Hepatic stellate cell (primary cell): Measurements from ENCODE around the gene UBE3B.
"Not testable (repeated sequence)": the region's sequence is repeated elsewhere in the genome, so short reads cannot be mapped to it uniquely, and the experiment has no call there.

Experiments
- DNase-seq: peaks from one replicate; pipeline ENCODE4 v3.0.0; 2011; ENCODE audit warnings: low spot score

Gene UBE3B

GRCh38 chr12:109450980-109451379 is 26.5 kb upstream of the UBE3B start:
- DNase-seq: no peak

GRCh38 chr12:109451400-109451799 is 26.0 kb upstream of the UBE3B start:
- DNase-seq: no peak

GRCh38 chr12:109452489-109452888 is 24.9 kb upstream of the UBE3B start:
- no peak for DNase-seq

DNA sequence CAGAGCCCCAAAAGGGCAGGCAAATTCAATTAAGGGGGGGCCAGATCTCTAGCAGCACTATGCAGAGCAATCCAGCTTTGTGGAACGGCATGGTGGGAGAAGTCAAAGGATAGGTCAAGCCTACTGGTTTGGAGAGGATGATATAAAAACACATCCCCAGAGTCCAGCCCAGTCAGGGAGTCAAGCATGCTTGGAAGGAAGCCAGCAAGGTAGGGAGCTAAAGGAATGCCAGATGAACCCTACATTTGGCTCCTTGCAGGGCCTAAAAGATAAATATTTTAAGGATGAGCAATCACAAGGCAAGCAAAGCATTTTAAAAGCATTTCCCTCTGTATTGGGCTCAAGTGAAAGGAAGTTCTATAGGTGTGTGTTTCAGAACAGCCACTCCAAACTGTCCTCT is 21.7 kb upstream of the UBE3B start:
- no peak for DNase-seq

DNA sequence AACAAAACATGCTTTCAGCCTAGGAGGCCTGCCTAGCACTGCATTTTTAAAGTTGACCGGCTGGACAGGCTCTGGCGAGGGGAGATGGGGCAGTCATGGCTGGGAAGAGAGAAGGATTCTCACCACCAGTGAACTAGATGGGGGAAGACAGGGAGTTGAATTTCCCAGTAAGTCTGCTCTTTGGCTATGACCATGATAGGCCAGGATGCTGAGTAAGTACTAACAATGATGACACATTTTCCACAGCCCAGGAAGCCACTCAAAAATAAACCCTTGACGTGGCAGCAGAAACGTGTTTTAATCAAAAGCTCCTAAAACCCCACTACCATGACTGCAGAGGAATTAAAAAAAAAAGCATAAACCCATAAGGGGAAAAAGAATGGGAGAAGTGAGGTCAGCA is 19.3 kb upstream of the UBE3B start:
- peak; percentile 72 for DNase-seq

DNA sequence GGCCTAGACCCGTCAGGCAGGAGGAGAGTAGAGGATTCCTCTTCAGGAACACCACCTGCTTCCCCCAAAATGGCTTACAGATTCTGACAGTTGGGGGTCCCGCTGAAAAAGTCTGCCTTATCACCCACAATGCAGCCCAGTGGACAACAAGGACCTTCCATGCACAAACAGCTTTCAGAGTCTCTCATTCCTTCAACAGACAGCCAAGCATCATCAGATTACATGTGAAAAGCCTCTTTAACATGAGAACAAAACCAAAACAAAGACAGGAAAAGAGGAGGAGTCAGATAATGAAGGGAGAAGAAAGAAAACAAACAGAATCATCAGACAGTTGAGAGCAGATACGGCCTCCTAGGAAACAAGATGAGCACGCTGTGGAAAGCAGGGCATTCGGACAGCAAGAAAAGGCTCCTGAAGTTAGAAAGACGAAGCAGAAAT is 18.6 kb upstream of the UBE3B start:
- DNase-seq: no peak

DNA sequence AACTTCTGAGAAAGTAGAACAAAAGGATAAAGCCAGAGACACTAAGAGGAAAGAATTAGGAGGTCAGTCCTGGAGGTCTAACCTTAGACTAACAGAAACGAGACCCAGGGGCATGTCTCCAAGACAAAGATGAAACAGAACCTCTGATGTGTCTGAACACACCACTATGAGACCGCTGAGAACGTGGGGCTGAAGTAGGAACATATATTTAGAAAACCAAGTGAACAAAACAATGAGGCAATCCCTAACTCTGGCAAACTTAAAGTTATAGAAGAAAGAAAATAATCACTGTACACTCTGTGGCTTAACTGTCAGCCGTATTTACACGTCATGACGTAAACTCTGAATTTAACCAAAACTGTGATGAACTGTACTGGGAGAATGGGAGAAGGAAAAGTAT is 18.2 kb upstream of the UBE3B start:
- no peak for DNase-seq

GRCh38 chr12:109460538-109460937 is 16.9 kb upstream of the UBE3B start:
- no peak for DNase-seq

DNA sequence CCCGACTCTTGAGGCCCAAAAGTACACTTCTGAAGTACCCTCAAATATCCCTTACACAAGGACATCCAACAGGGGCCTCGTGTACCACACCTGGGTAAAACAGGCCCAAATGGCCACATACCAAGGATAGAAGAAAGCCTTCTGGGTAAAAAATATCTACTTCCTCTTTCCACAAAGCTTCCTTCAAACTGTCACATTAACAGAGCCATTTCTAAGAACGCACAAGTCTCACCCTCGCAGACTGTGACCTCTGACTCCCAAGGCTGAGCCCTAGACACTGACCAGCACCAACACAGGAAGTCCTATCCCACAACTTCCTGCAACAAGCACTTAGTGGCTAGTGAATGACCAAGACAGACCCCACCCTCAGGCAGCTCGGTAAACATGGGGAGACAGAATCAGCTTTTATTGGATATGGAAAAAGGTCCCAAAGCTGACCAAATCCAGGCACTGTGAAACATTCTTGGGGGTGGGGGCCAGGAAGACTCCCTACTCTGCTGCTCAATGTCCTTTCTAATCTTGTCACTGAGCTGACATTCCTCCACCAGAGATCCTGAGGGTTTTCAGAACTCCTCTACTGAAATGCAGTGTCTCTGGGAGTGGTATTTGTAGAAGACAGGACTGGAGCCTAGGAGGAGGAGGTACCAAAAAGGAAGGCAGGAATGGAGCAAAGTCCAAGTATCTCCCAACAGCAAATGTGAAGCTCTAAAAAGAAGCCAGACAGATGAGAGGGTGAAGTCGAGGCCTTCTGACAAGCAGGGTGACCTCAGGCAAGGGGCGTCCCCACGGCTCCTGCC is 16.2 kb upstream of the UBE3B start:
- DNase-seq: peak; percentile 64

DNA sequence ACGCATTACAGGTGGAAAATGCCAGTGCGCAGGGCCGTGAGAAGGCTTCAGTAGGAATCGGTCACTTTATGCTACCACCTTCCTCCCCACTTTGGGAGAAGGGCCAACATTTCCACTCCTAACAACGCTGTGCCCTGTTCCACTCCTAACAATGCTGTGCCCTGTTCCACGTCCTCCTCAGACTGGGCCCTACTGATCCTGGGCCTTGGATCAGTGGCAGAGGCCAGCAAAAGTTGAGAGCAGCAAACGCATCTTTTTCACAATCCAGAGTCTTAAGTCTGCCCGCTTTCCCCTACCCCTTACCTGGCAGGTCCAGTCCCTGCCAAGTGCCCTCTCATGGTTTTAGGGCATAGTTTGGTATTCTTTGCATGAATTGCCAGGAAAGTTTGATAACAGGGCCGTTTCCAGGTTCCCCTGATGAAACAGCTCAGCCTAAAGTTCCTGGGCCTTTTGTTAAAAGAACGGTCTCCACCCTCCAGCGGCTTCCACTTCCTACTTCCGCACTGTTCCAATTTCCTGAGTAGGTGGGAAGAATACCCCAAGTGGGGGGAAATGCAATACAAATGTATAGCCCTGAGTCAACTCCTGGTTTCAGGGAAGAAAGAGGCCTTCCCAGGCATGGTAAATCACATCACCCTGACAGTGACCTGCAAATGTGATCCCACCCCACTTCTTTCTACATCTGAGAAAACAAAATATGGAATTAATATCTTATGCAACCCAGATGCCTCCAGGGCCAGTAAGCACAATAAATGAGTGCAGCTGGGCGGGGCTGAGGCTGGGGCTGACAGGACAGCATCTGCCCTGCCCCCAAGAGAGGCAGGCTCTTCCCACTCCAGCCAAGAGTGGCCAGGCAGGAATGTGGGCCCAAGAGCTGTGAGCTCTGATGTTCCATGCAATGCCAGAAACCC is 15.3 kb upstream of the UBE3B start:
- peak; percentile 91 for DNase-seq

DNA sequence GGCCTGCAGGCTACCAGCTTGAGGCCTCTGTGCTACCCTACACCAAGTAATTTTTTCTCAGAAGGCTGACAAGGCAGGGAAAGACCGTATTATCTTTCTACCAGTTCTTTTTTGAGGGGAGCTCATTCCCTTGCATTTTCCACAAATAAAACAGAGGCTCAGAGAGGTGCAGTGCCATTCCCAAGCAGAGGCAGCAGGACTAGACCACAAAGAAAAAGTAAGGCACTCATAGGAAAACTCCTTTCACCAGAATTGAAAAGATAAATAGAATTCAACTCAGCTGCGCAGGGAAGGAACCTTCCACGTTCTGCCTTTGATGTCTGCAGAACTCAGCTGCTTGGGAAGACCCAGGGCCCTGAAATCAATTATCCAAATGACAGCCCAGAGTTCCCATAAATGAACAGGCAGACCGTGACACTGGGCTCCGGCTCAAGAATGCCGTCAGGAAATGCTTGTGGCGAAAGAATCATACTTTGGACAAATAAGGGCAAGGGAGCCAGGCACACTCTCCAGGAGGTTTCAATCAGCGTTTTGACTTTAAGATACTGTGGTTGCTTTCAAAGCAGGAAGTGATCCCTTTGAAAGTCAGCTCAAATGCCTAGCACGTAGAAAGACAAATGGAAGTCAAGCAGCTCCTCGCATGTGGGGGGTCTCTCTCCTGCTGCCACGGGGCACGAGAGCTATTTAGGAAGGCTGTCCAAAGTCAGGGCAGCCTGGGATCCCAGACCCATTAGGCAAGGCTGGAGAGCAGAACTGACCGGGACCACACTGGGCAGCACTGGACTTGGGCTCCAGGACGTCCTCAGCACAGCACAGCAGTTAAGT is 14.4 kb upstream of the UBE3B start:
- peak; percentile 86 for DNase-seq

- no peak for DNase-seq
Observed at GRCh38 chr12:109463756-109464155, 13.7 kb upstream of the UBE3B start.

GRCh38 chr12:109464642-109465351 is 12.6 kb upstream of the UBE3B start:
- no peak for DNase-seq

- DNase-seq: no peak
Observed at GRCh38 chr12:109466305-109466704, 11.1 kb upstream of the UBE3B start.

GRCh38 chr12:109466821-109467220 is 10.6 kb upstream of the UBE3B start:
- no peak for DNase-seq

- DNase-seq: no peak
Observed at GRCh38 chr12:109467978-109468676, 9.3 kb upstream of the UBE3B start.

- no peak for DNase-seq
Observed at GRCh38 chr12:109469517-109469916, 7.9 kb upstream of the UBE3B start.

DNA sequence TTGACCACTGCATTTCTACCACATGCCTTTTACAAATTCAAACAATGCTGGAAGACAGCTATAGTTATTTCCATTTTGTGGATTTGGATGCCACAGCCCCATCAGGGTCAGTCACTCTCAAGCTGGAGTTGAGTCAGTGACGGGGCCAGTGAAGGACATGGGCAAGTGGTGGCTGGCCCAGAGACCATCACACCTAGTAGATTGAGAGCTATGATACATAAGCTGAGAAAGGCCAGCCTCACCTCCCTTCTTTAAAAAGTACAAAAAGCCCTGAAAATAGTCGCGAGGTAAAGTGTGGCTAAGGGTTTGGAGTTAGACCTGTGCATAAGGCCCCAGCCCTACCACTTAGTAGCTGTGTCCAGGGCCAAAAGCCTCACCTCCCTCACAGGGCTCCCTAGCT is 4.4 kb upstream of the UBE3B start:
- DNase-seq: no peak

DNA sequence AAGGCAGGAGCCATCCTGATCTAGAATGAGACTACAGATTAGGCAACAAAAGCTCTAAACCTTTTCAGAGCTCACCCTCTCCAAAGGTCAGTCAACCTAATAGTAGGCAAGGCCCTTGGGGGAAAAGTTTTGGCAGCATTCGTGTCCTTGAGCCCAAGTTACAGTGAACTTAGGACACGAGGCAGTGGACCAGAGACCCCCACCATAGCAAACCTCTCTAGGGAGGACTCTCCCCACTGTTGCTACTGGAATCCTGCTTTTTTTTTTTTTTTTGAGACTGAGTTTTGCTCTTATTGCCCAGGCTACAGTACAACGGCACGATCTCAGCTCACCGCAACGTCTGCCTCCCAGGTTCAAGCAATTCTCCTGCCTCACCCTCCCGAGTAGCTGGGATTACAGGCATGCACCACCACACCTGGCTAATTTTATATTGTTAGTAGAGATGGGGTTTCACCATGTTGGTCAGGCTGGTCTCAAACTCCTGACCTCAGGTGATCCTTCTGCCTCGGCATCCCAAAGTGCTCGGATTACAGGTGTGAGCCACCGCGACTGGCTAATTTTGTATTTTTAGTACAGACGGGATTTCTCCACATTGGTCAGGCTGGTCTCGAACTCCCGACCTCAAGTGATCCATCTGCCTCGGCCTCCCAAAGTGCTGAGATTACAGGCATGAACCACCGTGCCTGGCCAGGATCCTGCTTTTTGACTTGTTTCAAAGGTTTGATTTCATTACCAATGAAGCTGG is 3.7 kb upstream of the UBE3B start:
- DNase-seq: not testable (repeated sequence)

DNA sequence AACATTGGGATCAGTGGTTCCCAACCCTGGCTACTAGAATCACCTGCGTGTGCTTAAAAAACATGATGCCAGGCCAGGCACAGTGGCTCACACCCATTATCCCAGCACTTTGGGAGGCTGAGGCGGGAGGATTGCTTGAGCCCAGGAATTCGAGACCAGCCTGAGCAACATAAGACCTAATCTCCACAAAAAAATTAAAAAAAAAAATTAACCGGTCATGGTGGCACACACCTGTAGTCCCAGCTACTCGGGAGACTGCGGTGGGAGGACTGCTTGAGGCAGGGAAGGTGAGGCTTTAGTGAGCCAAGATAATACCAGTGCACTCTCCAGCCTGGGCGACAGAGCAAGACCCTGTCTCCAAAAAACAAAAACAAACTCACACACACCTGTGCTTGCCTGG is 2.3 kb upstream of the UBE3B start:
- DNase-seq: no peak
